Gastrocnemius medialis (tissue), 4 donors: ENCODE results near the gene TTC3.

Source experiments
- CTCF ChIP-seq, 5 experiments: fragments of 450-650 bp in 3 of 5; fragments of 200-600 bp in 2 of 5; sonication (generic) in 2 of 5; IDR thresholded peaks in 4 of 5; conservative IDR thresholded peaks in 1 of 5; 1 replicate in 4 of 5; 2 replicates in 1 of 5; pipeline ENCODE4 v1.5.1; 2016 to 2019; ENCODE audit warnings: antibody characterized with exemption in 5 of 5, mild to moderate bottlenecking in 3 of 5, moderate library complexity in 3 of 5
- POLR2A ChIP-seq, 2 donors: fragments of 450-650 bp; IDR thresholded peaks; one replicate each; pipeline ENCODE4 v1.6.1; 2017; ENCODE audit warnings: antibody characterized with exemption in 2 of 2, mild to moderate bottlenecking in 2 of 2, moderate library complexity in 2 of 2

- TF ChIP-seq CTCF (IDR thresholded peaks at IDR 0.05 in 4 of 5, conservative IDR thresholded peaks at IDR 0.05 in 1 of 5), result no peak
- no peak for TF ChIP-seq POLR2A (IDR thresholded peaks at IDR 0.05)
Measured at GRCh38 chr21:37186983-37187382, 113.9 kb downstream of the TTC3 start.
